Chondrocyte (in vitro differentiated cells): Measurements from ENCODE around the gene TSPAN18. TPM values are rescaled to one million over a fixed set of nuclear protein-coding genes. Genes with fewer than 3 reads are reported as not detected.

ENCODE experiments used
- DNase-seq: peaks from one replicate; pipeline ENCODE4 v3.0.0; 2021; ENCODE audit warnings: mixed read lengths, low spot score
- H3K27ac Mint-ChIP-seq: one replicate; pipeline ENCODE4 v1.8.0; 2021; ENCODE audit warnings: mild to moderate bottlenecking, moderate library complexity, mixed read lengths; ENCODE audit not compliant: unreplicated experiment
- H3K27me3 Mint-ChIP-seq: 2 replicates; pipeline ENCODE4 v1.8.0; 2021; ENCODE audit warnings: low read depth, mixed read lengths
- H3K36me3 Mint-ChIP-seq: 2 replicates; pipeline ENCODE4 v1.8.0; 2021; ENCODE audit warnings: low read depth, mixed read lengths
- H3K4me1 Mint-ChIP-seq: 2 replicates; pipeline ENCODE4 v1.8.0; 2021; ENCODE audit warnings: low read depth, mild to moderate bottlenecking, mixed read lengths
- H3K4me3 Mint-ChIP-seq: one replicate; pipeline ENCODE4 v1.8.0; 2021; ENCODE audit warnings: mild to moderate bottlenecking, moderate library complexity, mixed read lengths; ENCODE audit not compliant: unreplicated experiment
- H3K9me3 Mint-ChIP-seq: 2 replicates; pipeline ENCODE4 v1.8.0; 2021; ENCODE audit warnings: low read depth, mixed read lengths
- total RNA-seq: library from RNA; stranded (reverse); gene quantifications from 3 replicates; pipeline ENCODE4 v1.2.1, GENCODE V29; 2021
- TF ChIP-seq, protein P1 (sequence below): fragments of 200-600 bp; sonication (generic); IDR thresholded peaks from 2 replicates; pipeline ENCODE4 v1.5.0; 2021; ENCODE audit warnings: antibody characterized with exemption, mild to moderate bottlenecking, moderate library complexity

TSPAN18 gene
- total RNA-seq, 1 donor from 2014 or later = 4.0 TPM

DNA sequence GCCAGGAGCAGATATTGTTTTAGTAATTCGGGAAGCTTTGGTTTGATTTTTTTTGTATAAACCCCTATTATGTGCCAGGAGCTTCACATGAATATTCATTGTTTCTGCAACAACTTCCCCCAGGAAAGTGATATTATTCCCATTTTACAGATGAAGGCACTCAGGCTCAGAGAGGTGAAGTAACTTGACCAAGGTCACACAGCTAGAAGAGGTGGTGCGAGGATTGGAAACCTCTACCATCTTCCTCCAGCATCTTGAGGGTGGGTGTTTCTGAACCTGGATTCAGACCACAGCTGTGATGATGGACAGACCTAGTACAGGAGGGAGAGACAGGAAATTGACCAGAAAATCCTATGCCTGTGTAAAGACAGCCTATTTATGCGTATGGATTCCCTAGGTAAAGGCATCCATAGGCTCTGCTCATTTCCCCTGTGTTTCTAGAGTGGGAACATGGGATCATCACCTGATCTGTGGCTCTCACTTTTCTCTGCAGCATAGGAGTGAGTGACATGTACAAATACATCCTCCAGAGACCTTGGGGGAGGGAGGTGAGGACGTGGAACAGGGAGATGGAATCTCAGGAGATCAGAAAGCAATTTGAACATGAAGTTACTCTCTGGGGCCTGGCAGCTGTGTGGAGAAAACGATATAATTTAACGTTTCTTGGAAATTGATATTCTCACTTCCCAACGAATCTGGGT lies 81.4 kb downstream of the TSPAN18 start:
- TF ChIP-seq, protein P1, sequence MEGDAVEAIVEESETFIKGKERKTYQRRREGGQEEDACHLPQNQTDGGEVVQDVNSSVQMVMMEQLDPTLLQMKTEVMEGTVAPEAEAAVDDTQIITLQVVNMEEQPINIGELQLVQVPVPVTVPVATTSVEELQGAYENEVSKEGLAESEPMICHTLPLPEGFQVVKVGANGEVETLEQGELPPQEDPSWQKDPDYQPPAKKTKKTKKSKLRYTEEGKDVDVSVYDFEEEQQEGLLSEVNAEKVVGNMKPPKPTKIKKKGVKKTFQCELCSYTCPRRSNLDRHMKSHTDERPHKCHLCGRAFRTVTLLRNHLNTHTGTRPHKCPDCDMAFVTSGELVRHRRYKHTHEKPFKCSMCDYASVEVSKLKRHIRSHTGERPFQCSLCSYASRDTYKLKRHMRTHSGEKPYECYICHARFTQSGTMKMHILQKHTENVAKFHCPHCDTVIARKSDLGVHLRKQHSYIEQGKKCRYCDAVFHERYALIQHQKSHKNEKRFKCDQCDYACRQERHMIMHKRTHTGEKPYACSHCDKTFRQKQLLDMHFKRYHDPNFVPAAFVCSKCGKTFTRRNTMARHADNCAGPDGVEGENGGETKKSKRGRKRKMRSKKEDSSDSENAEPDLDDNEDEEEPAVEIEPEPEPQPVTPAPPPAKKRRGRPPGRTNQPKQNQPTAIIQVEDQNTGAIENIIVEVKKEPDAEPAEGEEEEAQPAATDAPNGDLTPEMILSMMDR = no peak
- H3K27me3 Mint-ChIP-seq = peaks cover 19% of the 10 kb centered on the region
- no peak for DNase-seq
- no peaks in the 10 kb centered on the region for H3K9me3 Mint-ChIP-seq
- peaks cover 13% of the 10 kb centered on the region for H3K4me1 Mint-ChIP-seq
- no peak overlapping the region for H3K4me3 Mint-ChIP-seq
- H3K36me3 Mint-ChIP-seq = no peaks in the 10 kb centered on the region
- H3K27ac Mint-ChIP-seq = no peak overlapping the region

- H3K4me1 Mint-ChIP-seq = peaks cover 12% of the 10 kb centered on the region
- TF ChIP-seq, protein P1 = no peak
Measured at GRCh38 chr11:44809283-44809682, 82.5 kb downstream of the TSPAN18 start.

DNA sequence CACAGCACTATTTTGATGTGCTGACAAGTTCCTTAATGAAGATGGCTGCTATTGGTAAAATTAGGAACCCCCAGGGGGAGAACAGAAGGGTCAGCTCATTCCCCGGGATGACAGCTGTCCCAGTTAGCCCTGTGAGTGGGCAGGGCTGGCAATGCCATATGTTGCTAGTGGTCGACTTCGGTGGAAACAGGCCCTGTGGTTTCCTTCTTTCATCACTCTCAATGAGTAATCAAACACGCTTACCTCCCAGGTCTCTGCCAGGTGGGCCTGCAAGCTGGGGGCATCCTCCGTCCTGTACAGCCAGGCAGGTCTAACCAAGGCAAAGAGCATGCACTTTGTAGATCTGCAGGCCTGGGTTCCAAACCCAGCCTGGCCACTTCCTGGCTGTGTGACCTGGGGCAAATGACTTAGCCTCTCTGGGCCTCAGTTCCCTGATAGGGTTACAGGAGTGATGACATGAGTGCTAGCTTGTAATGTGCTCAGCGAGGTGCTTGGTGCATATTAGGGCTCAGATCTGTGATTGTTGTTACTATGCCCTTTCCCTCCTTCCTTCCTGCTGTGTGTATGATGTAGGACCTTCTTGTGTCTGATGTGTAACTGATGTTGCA lies 85.2 kb downstream of the TSPAN18 start:
- no peaks in the 10 kb centered on the region for H3K36me3 Mint-ChIP-seq
- no peaks in the 10 kb centered on the region for H3K4me1 Mint-ChIP-seq
- H3K4me3 Mint-ChIP-seq = no peak overlapping the region
- DNase-seq = no peak
- H3K27me3 Mint-ChIP-seq = peaks cover 9% of the 10 kb centered on the region
- H3K9me3 Mint-ChIP-seq = no peaks in the 10 kb centered on the region
- TF ChIP-seq, protein P1 = no peak
- no peak overlapping the region for H3K27ac Mint-ChIP-seq

More at GRCh38 chr11:44809283-44809682, 82.5 kb downstream of the TSPAN18 start:
- H3K27me3 Mint-ChIP-seq = peaks cover 15% of the 10 kb centered on the region
- H3K27ac Mint-ChIP-seq = no peak overlapping the region
- no peak for DNase-seq
- H3K9me3 Mint-ChIP-seq = no peaks in the 10 kb centered on the region
- H3K36me3 Mint-ChIP-seq = no peaks in the 10 kb centered on the region
- H3K4me3 Mint-ChIP-seq = no peak overlapping the region

GRCh38 chr11:44812971-44813370 lies 86.2 kb downstream of the TSPAN18 start:
- peaks cover 3% of the 10 kb centered on the region for H3K9me3 Mint-ChIP-seq
- H3K27ac Mint-ChIP-seq = no peak overlapping the region
- H3K27me3 Mint-ChIP-seq = peaks cover 9% of the 10 kb centered on the region
- H3K36me3 Mint-ChIP-seq = peaks cover 2% of the 10 kb centered on the region
- H3K4me1 Mint-ChIP-seq = no peaks in the 10 kb centered on the region
- H3K4me3 Mint-ChIP-seq = no peak overlapping the region
- TF ChIP-seq, protein P1 = no peak
- DNase-seq = no peak

DNA sequence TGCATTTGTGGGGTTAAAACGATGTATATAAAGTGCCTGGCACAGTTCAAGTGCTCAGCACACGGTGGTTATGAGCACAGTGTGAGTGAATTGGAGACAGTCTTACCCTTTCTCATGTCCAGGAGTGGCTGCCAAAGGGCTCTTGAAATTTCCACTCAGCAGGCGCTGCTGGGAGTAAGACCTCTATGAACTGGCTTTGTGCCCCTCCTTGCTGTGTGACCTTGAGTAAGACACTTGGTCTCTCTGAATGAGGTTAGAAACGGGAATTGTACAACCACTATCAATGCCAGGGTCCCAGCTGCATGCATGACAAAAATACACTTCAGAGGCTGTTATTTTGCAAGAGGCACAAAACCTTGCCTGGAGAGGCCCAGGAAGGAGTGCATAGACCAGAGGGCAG lies 86.6 kb downstream of the TSPAN18 start:
- TF ChIP-seq, protein P1 = no peak
- DNase-seq = no peak
- no peaks in the 10 kb centered on the region for H3K4me1 Mint-ChIP-seq
- peaks cover 3% of the 10 kb centered on the region for H3K9me3 Mint-ChIP-seq
- no peak overlapping the region for H3K4me3 Mint-ChIP-seq
- peaks cover 7% of the 10 kb centered on the region for H3K27me3 Mint-ChIP-seq
- no peak overlapping the region for H3K27ac Mint-ChIP-seq
- H3K36me3 Mint-ChIP-seq = peaks cover 2% of the 10 kb centered on the region
